Measurements from ENCODE around the gene SLC25A40.

DNA sequence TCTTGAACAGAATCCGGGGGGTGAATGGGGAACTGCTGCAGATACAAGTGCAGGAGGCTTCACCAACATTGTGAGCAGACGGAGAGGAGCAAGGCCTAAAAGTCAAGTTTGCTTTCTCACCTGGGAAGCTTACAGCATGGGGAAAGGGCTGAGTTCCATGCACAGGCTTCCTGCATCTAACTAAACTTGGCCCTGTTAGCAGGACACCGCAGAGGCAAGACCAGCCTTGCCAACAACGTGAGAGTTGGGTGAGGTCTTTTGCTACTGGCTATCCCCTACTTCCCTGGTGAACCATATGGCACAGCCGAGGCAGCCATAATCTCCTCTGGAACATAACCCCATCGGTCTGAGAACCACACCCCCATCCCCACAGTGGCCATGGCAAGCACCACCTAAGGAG lies 43.7 kb upstream of the SLC25A40 start:
- TF ChIP-seq POLR2A (IDR thresholded peaks at IDR 0.05): no peak
- TF ChIP-seq, protein P1, sequence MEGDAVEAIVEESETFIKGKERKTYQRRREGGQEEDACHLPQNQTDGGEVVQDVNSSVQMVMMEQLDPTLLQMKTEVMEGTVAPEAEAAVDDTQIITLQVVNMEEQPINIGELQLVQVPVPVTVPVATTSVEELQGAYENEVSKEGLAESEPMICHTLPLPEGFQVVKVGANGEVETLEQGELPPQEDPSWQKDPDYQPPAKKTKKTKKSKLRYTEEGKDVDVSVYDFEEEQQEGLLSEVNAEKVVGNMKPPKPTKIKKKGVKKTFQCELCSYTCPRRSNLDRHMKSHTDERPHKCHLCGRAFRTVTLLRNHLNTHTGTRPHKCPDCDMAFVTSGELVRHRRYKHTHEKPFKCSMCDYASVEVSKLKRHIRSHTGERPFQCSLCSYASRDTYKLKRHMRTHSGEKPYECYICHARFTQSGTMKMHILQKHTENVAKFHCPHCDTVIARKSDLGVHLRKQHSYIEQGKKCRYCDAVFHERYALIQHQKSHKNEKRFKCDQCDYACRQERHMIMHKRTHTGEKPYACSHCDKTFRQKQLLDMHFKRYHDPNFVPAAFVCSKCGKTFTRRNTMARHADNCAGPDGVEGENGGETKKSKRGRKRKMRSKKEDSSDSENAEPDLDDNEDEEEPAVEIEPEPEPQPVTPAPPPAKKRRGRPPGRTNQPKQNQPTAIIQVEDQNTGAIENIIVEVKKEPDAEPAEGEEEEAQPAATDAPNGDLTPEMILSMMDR (IDR thresholded peaks at IDR 0.05): no peak

Data from sigmoid colon (tissue), 3 donors.